ENCODE results near the gene WEE1. TPM values are rescaled to one million over a fixed set of nuclear protein-coding genes. Genes with fewer than 3 reads are reported as not detected.
A peak's percentile ranks its signal among the peaks of the same experiment; 100 is the strongest.

The WEE1 gene
- total RNA-seq, 1 donor: 88.9 TPM

DNA sequence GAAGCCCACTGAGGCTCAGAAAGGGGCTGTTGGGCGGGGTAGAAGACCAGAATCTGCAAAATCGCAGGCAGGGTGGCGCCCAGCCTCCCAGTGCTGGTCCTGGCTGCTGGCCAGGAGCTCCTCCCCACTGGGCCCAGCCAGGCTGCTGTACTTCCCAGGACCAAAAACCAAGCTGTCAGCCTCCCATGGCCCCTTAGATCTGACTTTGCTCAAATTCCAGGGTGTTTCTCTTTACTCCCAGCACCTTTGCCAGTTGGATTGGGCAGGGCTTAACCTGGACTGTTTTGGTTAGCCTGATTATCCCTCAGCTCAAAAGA lies 44.2 kb upstream of the WEE1 start:
- no peak for DNase-seq (ENCODE audit: low read depth)
- TF ChIP-seq, protein P1, sequence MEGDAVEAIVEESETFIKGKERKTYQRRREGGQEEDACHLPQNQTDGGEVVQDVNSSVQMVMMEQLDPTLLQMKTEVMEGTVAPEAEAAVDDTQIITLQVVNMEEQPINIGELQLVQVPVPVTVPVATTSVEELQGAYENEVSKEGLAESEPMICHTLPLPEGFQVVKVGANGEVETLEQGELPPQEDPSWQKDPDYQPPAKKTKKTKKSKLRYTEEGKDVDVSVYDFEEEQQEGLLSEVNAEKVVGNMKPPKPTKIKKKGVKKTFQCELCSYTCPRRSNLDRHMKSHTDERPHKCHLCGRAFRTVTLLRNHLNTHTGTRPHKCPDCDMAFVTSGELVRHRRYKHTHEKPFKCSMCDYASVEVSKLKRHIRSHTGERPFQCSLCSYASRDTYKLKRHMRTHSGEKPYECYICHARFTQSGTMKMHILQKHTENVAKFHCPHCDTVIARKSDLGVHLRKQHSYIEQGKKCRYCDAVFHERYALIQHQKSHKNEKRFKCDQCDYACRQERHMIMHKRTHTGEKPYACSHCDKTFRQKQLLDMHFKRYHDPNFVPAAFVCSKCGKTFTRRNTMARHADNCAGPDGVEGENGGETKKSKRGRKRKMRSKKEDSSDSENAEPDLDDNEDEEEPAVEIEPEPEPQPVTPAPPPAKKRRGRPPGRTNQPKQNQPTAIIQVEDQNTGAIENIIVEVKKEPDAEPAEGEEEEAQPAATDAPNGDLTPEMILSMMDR (IDR thresholded peaks at IDR 0.05; ENCODE audit: insufficient read depth, low read depth, low read length): no peak
- H3K4me3 ChIP-seq (ENCODE audit: low read depth, low read length): no peak overlapping the region

DNA sequence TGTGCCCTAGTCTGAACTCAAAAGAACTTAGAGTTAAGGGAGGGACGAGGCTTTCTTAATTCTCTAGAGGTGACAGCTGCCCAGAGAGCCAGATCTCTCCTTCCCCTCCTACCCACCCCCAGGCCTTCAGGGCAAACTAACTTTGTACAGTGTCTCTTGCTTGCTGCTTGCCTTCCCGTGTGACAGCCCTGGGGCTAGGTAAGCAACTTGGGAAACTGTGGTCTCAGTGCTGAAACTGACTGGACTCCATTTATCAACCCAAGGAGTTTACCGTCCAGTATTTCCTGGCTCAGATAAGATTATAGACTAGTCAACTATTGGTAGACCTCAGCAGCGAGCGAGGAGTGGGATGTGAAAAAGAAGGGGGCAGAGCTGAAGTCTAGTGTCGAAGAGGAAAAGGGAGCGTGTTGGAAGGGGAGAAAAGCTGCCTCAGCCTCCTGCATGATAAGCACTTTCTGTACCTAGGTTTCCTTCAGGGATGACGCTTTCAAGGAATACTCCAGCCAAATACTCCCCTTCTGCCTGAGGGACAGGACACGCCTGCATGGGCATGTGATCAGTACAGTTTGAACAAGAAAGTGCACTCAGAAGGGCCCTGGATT lies 43.3 kb upstream of the WEE1 start:
- TF ChIP-seq, protein P1 (IDR thresholded peaks at IDR 0.05; ENCODE audit: insufficient read depth, low read depth, low read length): no peak
- H3K4me3 ChIP-seq (ENCODE audit: low read depth, low read length): no peak overlapping the region
- no peak for DNase-seq (ENCODE audit: low read depth)

DNA sequence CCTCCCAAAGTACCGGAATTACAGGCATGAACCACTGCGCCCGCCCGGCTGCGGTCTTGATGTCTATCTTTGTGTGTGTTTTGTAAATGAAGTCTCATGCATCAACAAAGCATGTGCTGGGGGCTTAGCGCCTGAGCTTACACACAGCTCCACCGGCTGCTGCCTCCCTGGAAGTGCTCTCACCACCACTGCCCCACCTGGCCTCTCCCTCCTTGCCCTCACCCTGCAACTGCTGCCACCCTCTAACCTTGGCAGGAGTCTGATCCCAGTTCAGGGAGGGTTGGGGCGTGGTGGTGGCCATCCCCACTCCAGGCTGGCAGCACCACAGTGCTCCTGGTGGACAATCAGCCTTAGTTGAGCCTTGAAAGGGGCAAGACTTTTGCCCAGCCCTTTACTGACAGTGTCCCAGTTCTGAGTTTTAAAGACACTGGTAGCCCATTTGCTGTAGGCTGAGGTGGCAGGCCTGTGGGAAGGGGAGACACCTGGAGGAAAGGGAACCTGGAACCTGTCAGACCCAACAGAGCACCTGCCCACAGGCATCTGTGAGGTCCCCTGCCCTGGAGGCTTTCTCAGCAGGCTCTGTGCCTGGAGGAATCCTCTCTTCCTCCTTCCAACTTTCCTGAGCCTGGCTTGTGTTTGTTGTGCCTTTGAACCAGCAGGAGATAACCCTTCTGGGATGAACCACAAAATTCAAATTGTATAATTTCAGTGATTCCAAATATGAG lies 42.4 kb upstream of the WEE1 start:
- DNase-seq (ENCODE audit: low read depth): no peak
- TF ChIP-seq, protein P1 (IDR thresholded peaks at IDR 0.05; ENCODE audit: insufficient read depth, low read depth, low read length): no peak
- no peak overlapping the region for H3K4me3 ChIP-seq (ENCODE audit: low read depth, low read length)

DNA sequence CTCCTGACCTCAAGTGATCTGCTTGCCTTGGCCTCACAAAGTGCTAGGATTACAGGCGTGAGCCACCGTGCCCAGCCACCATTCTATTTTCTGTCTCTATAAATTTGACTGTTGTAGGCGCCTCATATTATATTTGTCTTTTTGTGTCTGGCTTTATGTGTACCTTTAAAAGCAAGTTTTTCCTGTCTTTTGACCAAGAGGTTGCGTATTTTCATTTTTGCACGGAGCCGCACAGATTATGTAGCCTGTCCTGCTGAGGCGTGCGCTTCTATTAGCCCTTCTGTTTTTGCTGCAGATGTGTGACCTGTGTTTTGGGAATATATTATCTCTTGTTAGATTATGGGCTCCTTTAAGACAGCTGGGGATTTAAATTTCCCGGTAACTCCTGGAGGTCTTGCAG lies 40.4 kb upstream of the WEE1 start:
- TF ChIP-seq, protein P1 (IDR thresholded peaks at IDR 0.05; ENCODE audit: insufficient read depth, low read depth, low read length): no peak
- no peak for DNase-seq (ENCODE audit: low read depth)
- no peak overlapping the region for H3K4me3 ChIP-seq (ENCODE audit: low read depth, low read length)

DNA sequence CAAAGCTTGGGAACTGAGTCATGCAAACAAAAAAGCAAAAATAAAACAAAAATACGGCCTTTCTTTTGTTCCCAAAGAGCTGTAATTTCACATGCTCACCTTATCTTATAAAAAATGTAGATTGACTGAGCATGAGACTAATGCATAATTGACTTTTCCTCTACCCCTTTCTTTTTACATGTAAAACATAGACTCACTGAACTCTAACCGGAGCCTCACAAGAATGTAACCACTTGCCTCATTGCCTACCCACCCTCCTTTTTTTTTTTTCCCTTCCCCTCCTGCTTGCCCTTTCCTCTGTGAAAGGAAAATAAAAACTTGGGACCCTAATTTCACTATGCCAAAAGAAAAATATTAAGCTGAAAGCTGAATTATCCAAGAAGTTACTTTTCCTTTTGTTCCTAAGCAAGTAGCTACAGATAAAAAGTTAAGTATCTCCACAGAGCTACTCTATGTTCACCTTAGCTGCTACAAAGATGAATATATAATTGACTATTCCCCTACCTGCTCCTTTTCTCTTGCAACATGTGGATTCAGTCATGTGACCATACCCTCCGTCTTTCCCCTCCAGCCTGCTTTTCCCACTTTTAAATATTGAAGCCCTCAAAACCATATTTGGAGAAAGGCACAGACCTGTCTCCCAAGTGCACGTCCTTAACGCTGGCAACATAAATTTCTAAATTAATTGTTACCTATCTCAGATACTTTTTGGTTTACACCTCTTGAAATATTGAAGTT lies 39.6 kb upstream of the WEE1 start:
- no peak for DNase-seq (ENCODE audit: low read depth)
- TF ChIP-seq, protein P1 (IDR thresholded peaks at IDR 0.05; ENCODE audit: insufficient read depth, low read depth, low read length): no peak
- no peak overlapping the region for H3K4me3 ChIP-seq (ENCODE audit: low read depth, low read length)

DNA sequence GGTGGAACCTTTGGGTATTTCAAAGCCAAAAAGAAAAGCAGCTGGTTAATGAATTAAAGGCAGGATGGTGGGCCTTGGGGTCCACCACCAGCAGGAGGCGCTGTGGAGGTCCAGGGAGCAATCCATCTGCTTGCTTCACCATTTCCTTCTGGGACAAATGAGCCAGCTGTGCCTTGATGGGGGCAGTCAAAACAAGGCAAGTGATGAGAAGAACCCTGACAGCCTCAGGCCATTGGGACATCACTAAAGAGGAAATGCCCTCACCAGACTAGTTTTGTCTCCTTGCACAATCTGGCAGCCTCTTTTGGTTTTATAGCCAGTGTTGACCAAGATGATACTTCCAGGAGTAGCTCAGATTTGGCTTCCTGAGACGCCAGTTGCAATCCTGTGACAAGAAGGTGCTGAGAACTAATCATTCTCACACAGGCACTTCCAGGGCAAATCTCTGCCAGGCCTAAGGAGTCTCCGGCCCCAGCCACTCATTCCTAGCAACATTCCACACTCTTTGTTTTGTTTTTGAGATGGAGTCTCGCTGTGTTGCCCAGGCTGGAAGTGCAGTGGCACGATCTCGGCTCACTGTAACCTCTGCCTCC lies 38.2 kb upstream of the WEE1 start:
- peak; percentile 76 for DNase-seq (ENCODE audit: low read depth)
- TF ChIP-seq, protein P1 (IDR thresholded peaks at IDR 0.05; ENCODE audit: insufficient read depth, low read depth, low read length): peak; percentile 84
- no peak overlapping the region for H3K4me3 ChIP-seq (ENCODE audit: low read depth, low read length)
